Midbrain (tissue), 1 donor: ENCODE data around the gene ACSL3.

Experiments used
- DNase-seq: peaks from one replicate; lab custom pipeline; 2025; lab: John Stamatoyannopoulos, UW

ACSL3 gene

GRCh38 chr2:222942561-222942960 is 81.7 kb downstream of the ACSL3 start:
- no peak for DNase-seq

GRCh38 chr2:222942977-222943376 is 82.1 kb downstream of the ACSL3 start:
- no peak for DNase-seq

GRCh38 chr2:222943820-222944219 is 83.0 kb downstream of the ACSL3 start:
- DNase-seq: no peak

- no peak for DNase-seq
Measured at GRCh38 chr2:222944552-222944951, 83.7 kb downstream of the ACSL3 start.

GRCh38 chr2:222944971-222945740 is 84.3 kb downstream of the ACSL3 start:
- no peak for DNase-seq

GRCh38 chr2:222945887-222946286 is 85.1 kb downstream of the ACSL3 start:
- no peak for DNase-seq

GRCh38 chr2:222946700-222947287 is 86.0 kb downstream of the ACSL3 start:
- DNase-seq: no peak

- DNase-seq: no peak
Measured at GRCh38 chr2:222949073-222949472, 88.2 kb downstream of the ACSL3 start.

- DNase-seq: no peak
Measured at GRCh38 chr2:222949690-222950323, 89.0 kb downstream of the ACSL3 start.

- no peak for DNase-seq
Measured at GRCh38 chr2:222950638-222951285, 89.9 kb downstream of the ACSL3 start.

- DNase-seq: no peak
Measured at GRCh38 chr2:222952204-222952603, 91.4 kb downstream of the ACSL3 start.

- DNase-seq: no peak
Measured at GRCh38 chr2:222955008-222955407, 94.2 kb downstream of the ACSL3 start.

- DNase-seq: no peak
Measured at GRCh38 chr2:222959358-222959757, 98.5 kb downstream of the ACSL3 start.

- no peak for DNase-seq
Measured at GRCh38 chr2:222960126-222960525, 99.3 kb downstream of the ACSL3 start.

- DNase-seq: no peak
Measured at GRCh38 chr2:222963641-222964040, 102.8 kb downstream of the ACSL3 start.

GRCh38 chr2:222964376-222965031 is 103.7 kb downstream of the ACSL3 start:
- no peak for DNase-seq

- DNase-seq: no peak
Measured at GRCh38 chr2:222965555-222965954, 104.7 kb downstream of the ACSL3 start.

GRCh38 chr2:222968550-222969155 is 107.8 kb downstream of the ACSL3 start:
- no peak for DNase-seq

- DNase-seq: no peak
Measured at GRCh38 chr2:222969491-222969890, 108.7 kb downstream of the ACSL3 start.

- DNase-seq: no peak
Measured at GRCh38 chr2:222972420-222972819, 111.6 kb downstream of the ACSL3 start.

- DNase-seq: no peak
Measured at GRCh38 chr2:222973237-222973636, 112.4 kb downstream of the ACSL3 start.

GRCh38 chr2:222973733-222974132 is 112.9 kb downstream of the ACSL3 start:
- DNase-seq: no peak
